Left hindlimb (tissue), 1 donor: ENCODE data around the gene NT5DC4.

Experiments used
- DNase-seq: peaks from one replicate; pipeline ENCODE4 v3.0.0-alpha.2; 2018

The NT5DC4 gene

GRCh38 chr2:112757265-112757664, 36.4 kb downstream of the NT5DC4 start:
- DNase-seq, result no peak

- DNase-seq, result no peak
These were observed 37.9 kb downstream of the NT5DC4 start for GRCh38 chr2:112758711-112759110.

GRCh38 chr2:112760149-112760548, 39.3 kb downstream of the NT5DC4 start:
- no peak for DNase-seq

GRCh38 chr2:112762276-112762675, 41.5 kb downstream of the NT5DC4 start:
- DNase-seq, result no peak

DNA sequence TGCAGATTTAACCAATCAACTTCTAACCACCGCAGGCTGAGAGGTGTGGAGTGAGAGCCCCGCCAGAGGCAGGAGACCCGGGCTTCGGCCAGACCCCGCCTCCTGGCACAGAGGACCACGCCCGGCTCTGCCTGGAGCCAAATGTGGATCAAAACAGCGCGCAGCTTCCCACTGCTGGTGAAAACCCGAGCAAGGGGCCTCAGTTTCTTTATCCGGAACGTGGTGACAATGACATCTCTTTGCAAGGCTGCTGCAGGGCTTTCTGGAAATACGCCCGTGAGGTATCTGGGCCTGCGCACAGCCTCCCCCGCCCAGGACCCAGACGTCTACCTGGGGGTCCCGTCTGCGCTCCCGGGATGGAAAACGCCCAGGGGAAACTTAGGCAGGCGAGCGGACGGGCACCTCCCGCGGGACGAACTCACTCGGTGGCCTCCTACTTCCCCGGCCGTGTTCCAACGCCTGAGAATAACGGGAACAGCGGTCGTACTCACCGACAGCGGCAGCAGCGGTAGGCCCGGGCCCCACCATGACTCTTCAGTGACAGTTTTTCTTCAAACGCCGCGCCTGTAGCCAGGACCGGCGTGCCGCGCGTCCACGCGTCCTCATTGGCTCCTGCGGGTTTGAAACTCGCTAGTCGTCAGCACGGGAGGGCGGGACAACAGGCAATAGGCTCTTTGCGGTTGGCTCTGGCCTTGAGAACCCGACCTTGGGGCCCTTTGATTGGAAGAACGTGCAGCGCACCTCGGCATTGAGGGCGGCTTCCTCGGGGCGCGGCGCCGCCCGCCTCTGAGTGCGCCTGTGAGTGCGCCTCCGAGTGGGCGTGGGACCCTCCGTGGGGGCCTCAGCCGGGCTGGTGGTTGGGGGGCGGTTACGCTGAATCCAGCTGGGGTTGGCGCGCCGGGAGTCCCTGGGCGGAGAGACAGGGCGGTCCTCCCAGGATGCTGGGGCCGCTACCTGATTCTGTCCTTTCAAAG, 43.5 kb downstream of the NT5DC4 start, which contains the start of gene CKAP2L:
TSS of gene CKAP2L (minus strand) at position 539 of the 974 bp plus-strand sequence. CDS start at position 528, 11 bp downstream.
- peak; percentile 97 for DNase-seq

- DNase-seq, result no peak
These were observed 44.4 kb downstream of the NT5DC4 start for GRCh38 chr2:112765251-112765650.

DNA sequence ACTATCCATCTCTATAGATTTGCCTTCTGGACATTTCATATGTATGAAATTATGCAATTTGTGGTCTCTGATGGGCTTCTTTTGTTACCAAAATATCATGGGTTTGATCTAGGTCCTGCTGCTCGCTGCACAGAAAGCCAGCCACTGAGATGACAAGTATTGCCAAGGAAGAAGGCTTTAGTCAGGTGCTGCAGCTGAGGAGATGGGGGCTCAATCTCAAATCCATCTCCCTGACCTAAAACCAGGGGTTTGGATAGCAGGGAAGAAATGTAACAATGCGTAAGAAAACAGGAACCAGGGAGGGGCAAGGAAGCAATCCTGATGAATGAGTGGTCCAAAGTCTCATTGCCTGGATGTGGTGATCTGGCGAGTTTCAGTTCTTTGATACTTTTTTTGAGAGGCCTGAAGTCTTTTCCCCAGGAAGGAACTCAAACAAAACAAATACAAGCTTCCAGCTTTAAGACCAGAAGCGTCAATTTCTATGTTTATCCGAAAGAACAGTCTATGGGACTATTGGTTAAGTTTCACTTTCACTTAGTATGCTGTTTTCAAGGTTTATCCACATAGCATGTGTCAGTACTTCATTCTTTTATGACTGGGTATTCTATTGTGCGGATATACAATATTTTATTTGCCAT, 47.0 kb downstream of the NT5DC4 start:
- DNase-seq, result no peak

GRCh38 chr2:112768432-112768831, 47.6 kb downstream of the NT5DC4 start:
- DNase-seq, result no peak

- DNase-seq, result no peak
These were observed 51.5 kb downstream of the NT5DC4 start for GRCh38 chr2:112772322-112772721.

GRCh38 chr2:112772911-112773475, 52.2 kb downstream of the NT5DC4 start:
- no peak for DNase-seq

- DNase-seq, result no peak
These were observed 52.7 kb downstream of the NT5DC4 start for GRCh38 chr2:112773556-112773955.

- no peak for DNase-seq
These were observed 53.9 kb downstream of the NT5DC4 start for GRCh38 chr2:112774536-112775285.

DNA sequence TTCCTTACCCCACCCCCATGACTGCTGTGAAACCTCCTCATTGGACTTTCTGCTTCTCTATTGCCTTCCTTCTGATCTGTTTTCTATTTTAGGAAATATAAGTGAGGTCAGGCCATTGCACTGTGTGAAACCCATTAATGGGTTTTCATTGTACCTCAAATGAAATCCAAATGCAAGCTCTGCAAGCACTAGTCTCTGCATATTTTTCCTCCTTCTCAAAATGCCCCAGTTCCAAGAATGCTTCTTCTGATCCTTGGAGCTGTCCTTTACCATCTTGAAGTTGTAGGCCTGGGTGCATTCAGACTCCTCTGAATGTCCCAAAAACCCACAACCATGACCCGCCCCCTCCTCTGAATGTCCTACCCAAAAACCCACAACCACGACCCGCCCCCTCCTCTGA, 55.3 kb downstream of the NT5DC4 start:
- DNase-seq, result no peak

GRCh38 chr2:112777036-112777435, 56.2 kb downstream of the NT5DC4 start:
- DNase-seq, result no peak

GRCh38 chr2:112779598-112779997, 58.8 kb downstream of the NT5DC4 start:
- DNase-seq, result no peak

DNA sequence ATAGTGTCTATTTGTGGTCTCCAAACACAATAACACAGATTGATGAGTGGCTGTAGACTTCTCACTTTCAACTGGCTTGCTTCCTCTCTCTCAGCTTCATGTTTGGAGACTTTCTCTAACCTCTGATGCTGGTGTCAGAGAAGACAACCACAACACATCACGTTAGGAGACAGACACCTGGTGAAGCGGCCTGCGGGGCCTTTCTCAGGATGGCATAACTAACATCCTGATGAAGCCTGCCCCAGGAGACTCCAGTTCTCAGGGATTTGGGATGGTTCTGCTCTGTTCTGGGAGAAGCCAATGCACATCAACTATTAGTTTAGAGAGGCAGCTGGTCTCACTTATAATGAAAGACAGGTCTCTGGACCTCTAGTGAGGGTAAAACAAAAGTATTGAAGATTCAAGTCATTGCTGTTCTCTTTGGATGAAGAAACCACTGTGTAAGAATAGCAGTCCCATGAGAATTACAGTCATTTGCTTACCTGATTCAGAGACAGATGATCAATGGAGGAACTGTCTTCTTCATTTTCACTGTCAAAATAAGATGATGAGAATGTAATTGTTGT, 61.5 kb downstream of the NT5DC4 start:
- no peak for DNase-seq

- DNase-seq, result no peak
These were observed 62.4 kb downstream of the NT5DC4 start for GRCh38 chr2:112783187-112783714.

DNA sequence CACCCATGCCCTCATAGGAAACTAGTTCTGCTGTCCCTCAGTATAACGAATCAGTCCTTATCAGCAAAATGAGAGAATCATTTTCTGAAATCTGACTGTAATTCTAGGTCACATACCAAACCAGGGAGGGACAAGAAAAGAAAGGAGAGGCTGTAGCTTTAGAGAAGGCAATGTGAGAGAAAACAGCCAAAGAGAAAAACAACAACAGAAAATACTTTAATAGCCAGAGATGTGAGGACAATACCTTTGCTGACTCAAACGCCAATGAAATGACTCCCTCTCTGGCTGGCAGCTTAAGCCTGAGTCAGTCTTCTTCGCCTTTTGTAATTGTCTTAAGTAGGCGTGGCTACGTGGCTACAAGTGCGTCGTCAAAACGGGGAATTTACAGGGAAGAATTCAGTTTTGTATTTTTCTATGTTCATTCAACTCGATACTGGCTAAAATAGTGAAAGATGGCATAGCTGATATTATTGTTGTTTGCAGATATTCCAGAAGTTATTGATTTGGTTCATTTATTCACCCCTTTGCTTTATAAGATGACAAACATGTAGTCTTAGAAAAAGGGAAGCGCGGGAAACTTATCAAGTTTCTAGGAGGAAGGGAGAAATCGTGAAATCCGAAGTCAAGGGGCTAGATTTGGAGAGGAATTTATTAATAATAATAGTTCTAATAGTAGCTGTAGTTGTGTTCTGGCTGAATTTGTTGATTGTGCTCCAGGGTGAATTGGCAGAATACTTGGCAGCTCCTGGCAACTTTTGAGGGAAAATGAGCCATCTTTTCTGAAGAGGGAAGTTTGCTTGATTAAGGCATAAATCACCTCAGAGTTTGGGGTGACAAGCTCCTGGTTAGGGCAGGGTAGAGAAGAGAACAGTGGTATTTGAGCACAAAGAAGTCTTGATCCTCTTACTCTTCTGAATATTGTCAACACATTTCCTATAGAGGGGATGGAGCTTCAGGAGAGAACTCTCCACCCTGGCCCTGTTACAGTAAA, 63.7 kb downstream of the NT5DC4 start, which contains the start of gene IL1A:
TSS of gene IL1A (minus strand) at position 295 of the 991 bp plus-strand sequence. CDS start 723 bp downstream, outside the sequence.
- no peak for DNase-seq

DNA sequence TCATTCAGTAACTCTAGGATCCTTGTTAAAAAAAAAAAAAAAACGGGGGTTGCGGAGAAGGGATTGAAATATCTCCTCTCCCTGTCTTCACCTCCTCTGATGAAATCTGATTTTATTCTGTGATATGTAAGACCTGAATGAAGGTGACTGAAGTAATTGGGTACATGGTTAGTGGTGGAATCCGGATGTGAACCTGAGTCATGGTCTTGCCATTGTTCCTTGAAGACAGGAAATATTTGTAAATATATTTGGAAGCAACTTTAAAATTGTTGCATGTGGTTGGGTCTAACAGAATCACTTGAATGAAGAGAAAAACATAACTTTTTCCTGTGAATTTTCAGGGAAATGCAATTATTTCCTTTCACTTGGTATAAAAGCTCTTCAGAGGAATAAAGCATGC, 66.5 kb downstream of the NT5DC4 start:
- DNase-seq, result no peak

- DNase-seq, result no peak
These were observed 67.0 kb downstream of the NT5DC4 start for GRCh38 chr2:112787729-112788393.
